ENCODE measurements around the gene AKAP8.

The AKAP8 gene

GRCh38 chr19:15316498-15316897 lies 63.1 kb downstream of the AKAP8 start:
- no peak for DNase-seq (ENCODE audit: low read depth, low spot score)
- H3K4me3 ChIP-seq (ENCODE audit: low read length): no peak overlapping the region

DNA sequence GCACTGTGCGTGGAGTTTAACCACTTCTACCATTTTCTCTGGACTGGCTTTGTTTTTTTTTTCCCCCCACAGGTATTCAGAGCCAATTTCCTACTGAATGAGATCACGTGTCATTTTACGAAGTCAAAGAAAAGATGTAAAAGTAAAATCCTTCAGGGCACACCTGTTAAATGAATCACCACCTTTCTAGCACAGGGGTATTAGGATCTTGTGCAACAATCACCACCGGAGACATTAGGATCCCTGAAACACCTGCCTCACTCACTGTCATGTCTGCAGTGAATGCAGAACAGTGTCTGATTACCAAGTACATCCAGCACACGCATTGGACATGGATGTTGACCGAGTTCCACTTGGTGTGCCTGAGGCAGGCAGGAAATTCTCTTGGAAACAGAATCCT lies 64.5 kb downstream of the AKAP8 start:
- no peak for DNase-seq (ENCODE audit: low read depth, low spot score)

GRCh38 chr19:15313649-15314279 lies 65.8 kb downstream of the AKAP8 start:
- no peak overlapping the region for H3K4me3 ChIP-seq (ENCODE audit: low read length)

More for the DNA sequence above, 64.5 kb downstream of the AKAP8 start:
- H3K4me3 ChIP-seq (ENCODE audit: low read length): no peak overlapping the region

GRCh38 chr19:15307169-15307568 lies 72.4 kb downstream of the AKAP8 start:
- no peak overlapping the region for H3K4me3 ChIP-seq (ENCODE audit: low read length)
- DNase-seq (ENCODE audit: low read depth, low spot score): no peak

More at GRCh38 chr19:15313649-15314279, 65.8 kb downstream of the AKAP8 start:
- DNase-seq (ENCODE audit: low read depth, low spot score): no peak

GRCh38 chr19:15305582-15306334 lies 73.8 kb downstream of the AKAP8 start:
- no peak overlapping the region for H3K4me3 ChIP-seq (ENCODE audit: low read length)
- DNase-seq (ENCODE audit: low read depth, low spot score): no peak

GRCh38 chr19:15304140-15304705 lies 75.4 kb downstream of the AKAP8 start:
- H3K4me3 ChIP-seq (ENCODE audit: low read length): no peak overlapping the region
- no peak for DNase-seq (ENCODE audit: low read depth, low spot score)

Data from Jurkat, Clone E6-1 (cell line).